KBM-7 (cell line): ENCODE results near the gene IER5L.
A peak's percentile ranks its signal among the peaks of the same experiment; 100 is the strongest.
"Not testable (repeated sequence)": the region's sequence is repeated elsewhere in the genome, so short reads cannot be mapped to it uniquely, and the experiment has no call there.

ENCODE experiments used
- DNase-seq: peaks from one replicate; pipeline ENCODE4 v3.0.0-alpha.2; 2015
- in situ Hi-C: fragments of 300-500 bp; cut with MboI; formaldehyde crosslinking; loops from 2 replicates; pipeline ENCODE4 v1.14.3; 2020; ENCODE audit warnings: low sequenced_read_pairs, low pct_unique_long_range_greater_than_20kb, mixed read lengths

IER5L gene

GRCh38 chr9:129206401-129206800 lies 28.3 kb upstream of the IER5L start:
- in situ Hi-C loops, result no loop called here
- DNase-seq, result no peak

- no peak for DNase-seq
- in situ Hi-C loops, result no loop called here
Observed at GRCh38 chr9:129204840-129205239, 26.8 kb upstream of the IER5L start.

- no peak for DNase-seq
- in situ Hi-C loops, result no loop called here
Observed at GRCh38 chr9:129203556-129203909, 25.5 kb upstream of the IER5L start.

DNA sequence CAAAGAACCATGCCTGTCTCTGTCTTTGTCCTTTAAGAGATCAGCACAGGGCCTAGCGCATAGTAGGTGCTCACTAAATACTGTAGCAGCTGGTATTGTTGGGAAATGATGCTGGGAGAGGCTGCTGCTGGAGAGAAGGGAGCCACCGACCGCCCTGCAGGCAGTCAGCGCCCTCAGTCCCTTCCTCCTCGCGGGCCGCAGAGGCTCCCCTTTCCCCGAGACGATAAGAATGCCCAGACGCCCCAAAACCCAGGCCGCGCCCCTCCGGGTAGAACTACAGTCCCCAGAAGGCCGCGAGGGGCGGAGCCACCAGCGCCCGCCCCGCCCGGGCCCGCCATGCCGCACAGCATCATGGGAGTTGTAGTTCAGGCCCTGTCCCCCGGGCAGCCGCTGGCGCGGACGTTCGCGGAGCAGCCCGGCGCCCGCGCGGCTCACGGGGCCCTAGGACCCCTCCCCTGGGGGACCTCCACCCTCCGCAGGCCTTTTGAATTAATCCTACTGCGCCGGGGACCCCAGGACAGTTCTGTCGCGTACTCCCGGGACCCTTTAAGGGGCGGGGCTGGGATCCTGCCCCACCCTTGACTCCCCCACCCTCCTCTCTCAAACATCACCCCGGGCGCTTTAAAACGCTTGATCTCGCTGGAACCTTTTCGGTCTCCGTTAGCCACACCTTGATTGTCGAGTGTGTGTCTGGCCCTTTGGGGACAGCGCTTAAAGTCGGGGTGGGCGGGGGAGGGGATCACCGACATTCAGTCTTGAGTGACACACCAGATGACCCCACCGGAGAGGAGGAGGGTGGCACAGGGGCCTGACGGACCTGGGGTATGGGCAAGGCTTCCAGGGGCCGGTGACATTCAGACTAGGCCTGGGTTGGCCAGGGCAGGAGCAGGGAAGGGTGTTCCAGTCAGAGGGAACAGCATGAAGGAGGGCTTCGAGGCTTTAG lies 24.8 kb upstream of the IER5L start:
- in situ Hi-C loops, result no loop called here
- peak; percentile 80 for DNase-seq

DNA sequence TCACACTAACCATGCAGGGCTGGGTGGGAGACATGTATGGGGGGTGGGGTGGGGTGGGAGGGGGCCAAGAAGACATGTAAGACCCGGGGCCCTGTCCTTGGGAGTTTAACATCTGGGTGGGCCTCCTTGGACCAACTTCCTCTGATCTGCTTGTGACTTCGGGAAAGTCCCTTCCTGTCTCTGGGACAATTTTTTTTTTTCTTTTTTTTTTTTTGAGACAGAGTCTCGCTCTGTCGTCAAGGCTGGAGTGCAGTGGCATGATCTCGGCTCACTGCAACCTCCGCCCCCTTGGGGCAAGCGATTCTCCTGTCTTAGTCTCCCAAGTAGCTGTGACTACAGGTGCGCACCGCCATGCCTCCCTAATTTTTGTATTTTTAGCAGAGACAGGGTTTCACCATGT lies 23.8 kb upstream of the IER5L start:
- in situ Hi-C loops, result no loop called here
- DNase-seq, result no peak

DNA sequence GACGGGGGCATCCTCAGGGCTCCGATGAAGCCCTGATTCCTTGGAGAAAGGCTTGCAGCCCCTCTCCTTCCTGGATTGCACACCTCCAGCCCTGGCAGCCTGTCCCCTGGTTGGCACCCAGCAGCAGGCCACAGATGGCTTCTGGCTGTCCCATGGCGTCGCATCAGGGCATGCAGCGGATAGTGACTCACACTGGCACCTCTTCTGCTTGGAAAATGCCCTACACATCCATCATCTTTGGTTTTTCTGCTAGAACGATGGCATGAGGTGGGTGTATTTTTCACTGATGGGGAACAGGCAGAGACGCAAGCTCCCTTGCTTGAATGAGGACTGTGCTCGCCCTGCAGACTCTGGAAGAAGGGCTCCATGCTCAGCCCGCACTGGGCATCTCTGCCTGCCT lies 23.2 kb upstream of the IER5L start:
- in situ Hi-C loops, result no loop called here
- no peak for DNase-seq

DNA sequence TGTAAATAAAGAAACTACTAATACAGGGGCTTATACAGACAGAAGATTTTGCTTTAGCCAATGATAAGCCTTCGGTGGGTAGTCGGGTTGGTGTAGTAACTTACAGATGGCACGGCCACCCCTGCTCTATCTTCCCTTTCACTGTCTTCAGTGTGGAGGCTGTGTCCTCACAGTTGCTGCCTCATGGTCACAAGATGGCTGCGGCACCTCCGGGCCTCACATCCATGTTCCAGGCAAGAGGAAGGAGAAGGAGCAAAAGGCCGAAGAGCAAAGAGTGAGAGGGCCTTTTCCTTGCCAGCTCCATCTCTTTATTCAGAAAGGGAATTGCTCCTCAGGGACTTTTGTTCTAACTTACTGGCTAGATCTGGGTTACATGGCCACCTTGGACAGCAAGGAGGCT lies 22.2 kb upstream of the IER5L start:
- no peak for DNase-seq
- in situ Hi-C loops, result no loop called here

DNA sequence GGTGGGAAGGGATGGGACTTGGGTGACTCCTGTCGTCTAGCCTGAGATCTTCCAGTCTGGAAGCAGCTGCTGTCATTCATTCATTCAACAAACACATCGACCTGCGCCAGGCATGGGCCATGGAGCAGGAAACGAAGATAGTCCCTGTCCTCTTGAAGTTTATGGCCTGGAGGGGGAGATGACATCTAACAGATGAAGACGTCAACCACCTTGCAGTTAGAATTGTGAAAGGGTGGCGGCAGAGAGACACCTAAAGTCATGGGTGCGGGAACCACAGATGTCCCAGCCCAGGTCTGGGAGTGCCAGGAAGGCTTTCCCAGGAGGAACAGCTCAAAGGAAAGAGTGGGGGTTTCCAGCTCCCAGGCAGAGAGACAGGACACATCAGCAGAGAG lies 21.0 kb upstream of the IER5L start:
- in situ Hi-C loops, result no loop called here

GRCh38 chr9:129198319-129199043 lies 20.4 kb upstream of the IER5L start:
- in situ Hi-C loops, result no loop called here
- DNase-seq, result peak; percentile 59

More for the DNA sequence above, 21.0 kb upstream of the IER5L start:
- DNase-seq, result no peak

GRCh38 chr9:129197978-129198318 lies 19.9 kb upstream of the IER5L start:
- DNase-seq, result no peak
- in situ Hi-C loops, result no loop called here

DNA sequence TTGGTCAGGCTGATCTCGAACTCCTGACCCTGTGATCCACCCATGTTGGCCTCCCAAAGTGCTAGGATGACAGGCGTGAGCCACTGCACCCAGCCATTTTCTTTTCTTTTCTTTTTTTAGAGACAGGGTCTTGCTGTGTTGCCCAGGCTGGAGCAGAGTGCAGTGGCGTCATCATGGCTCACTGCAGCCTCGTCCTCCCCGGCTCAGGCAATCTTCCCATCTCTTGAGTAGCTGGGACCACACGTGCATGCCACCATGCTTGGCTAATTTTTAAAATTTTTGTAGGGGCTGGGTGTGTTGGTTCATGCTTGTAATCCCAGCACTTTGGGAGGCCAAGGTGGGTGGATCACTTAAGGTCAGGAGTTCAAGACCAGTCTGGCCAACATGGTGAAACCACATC lies 19.0 kb upstream of the IER5L start:
- in situ Hi-C loops, DNase-seq: not testable (repeated sequence)

- in situ Hi-C loops, result no loop called here
- DNase-seq, result no peak
Observed at GRCh38 chr9:129195606-129196005, 17.5 kb upstream of the IER5L start.

DNA sequence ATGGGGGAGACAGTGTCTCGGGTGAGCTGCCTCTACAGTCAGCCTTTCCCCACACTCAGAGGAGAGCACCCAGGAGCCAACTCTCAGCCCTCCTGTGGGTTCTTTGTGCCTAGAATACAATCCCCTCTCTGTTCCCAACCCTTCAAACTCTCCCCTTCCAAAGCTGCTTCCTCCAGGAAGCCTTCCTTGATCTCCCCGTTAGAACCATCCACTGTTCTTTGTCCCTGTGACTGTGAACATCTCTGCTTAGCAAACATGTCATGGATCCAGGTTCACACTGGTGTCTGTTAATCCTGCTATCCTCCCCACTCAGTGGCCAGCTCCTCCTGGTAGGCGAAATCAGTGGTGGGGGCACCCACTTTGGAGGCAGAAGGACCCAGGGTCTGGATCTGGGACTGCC lies 16.2 kb upstream of the IER5L start:
- no peak for DNase-seq
- in situ Hi-C loops, result no loop called here

DNA sequence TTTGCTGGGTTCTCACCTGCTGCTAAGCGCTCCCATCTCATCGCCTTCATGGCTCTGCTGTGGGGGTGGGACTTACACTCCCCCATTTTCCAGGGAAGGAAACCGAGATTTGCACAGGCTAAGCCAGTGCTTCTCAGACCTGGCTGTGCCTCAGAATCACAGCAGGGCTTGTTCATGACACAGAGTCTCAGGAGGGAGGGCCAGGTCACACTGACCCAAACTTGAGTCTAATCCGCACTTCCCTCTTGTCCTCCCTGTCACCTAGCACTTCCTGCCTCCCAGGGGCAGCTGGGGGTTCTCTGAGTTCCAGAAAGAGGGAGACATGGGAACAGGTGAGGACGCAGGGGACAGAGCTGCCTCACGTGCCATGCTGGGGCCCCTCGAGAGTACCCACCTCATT lies 15.6 kb upstream of the IER5L start:
- in situ Hi-C loops, result no loop called here
- no peak for DNase-seq

DNA sequence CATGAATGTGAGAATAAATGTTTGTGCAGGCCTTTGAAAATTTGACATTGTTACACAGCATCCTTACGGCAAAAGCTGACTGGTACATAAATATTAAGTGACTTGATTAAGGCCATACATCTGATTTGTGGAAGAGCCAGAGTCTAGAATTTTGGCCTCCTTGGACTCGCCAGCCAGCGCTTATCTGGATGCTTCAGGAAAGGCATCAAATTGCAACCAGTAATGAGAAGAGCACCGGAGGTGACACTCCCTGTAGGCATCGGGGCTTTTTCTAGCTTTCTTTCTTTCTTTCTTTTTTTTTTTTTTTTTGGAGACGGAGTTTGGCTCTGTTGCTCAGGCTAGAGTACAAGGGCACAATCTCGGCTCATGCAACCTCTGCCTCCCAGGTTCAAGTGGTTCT lies 13.2 kb upstream of the IER5L start:
- DNase-seq, result no peak
- in situ Hi-C loops, result no loop called here

DNA sequence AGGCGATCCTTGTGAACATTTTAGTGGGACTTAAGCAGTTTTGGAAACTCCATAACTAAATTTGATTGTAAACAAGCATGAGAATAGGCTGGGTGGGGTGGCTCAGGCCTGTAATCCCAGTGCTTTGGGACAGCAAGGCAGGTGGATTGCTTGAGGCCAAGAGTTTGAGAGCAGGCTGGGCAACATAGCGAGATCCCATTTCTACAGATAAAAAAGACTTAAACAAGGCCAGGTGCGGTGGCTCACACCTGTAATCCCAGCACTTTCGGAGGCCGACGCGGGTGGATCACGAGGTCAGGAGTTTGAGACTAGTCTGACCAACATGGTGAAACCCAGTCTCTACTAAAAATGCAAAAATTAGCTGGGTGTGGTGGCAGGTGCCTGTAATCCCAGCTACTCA lies 11.9 kb upstream of the IER5L start:
- in situ Hi-C loops, DNase-seq: not testable (repeated sequence)

DNA sequence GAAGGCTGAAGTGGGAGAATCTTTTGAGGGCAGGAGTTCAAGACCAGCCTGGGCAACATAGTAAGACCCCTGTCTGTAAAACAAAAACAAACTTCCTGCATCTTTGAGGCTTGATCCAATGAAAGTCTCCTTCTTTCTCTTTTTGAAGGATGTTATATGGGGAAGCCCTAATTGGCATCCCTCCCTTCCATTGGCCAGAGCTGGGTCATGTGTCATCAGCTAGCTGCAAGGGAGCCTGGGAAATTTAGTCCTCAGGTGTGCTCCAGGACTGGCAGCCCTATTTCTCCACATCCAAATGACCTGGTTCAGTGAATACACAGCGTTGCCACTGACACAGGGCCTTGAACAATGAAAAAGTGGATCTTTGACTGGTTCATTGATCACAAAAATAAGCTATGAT lies 9.0 kb upstream of the IER5L start:
- in situ Hi-C loops, result no loop called here
- no peak for DNase-seq

- no peak for DNase-seq
- in situ Hi-C loops, result no loop called here
Observed at GRCh38 chr9:129185991-129186390, 7.9 kb upstream of the IER5L start.

DNA sequence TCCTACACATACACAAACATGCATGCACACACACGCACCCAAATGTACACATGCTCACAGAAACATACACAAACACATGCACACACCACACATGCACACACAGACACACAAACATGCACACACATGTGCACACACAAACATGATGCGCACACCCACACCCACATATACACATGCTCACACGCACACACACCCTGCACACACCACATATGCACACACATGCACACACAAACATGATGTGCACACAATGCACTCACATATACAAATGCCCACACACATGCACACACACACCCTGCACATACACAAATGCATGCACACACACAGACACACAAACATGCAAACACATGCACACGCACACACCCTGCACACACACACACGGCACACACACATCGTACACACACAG lies 7.3 kb upstream of the IER5L start:
- in situ Hi-C loops, result no loop called here
- DNase-seq, result no peak

GRCh38 chr9:129184596-129185122 lies 6.6 kb upstream of the IER5L start:
- in situ Hi-C loops, result no loop called here
- DNase-seq, result no peak

GRCh38 chr9:129184219-129184524 lies 6.1 kb upstream of the IER5L start:
- in situ Hi-C loops, result no loop called here
- no peak for DNase-seq
